ENCODE measurements around the gene C12orf50.

The C12orf50 gene

DNA sequence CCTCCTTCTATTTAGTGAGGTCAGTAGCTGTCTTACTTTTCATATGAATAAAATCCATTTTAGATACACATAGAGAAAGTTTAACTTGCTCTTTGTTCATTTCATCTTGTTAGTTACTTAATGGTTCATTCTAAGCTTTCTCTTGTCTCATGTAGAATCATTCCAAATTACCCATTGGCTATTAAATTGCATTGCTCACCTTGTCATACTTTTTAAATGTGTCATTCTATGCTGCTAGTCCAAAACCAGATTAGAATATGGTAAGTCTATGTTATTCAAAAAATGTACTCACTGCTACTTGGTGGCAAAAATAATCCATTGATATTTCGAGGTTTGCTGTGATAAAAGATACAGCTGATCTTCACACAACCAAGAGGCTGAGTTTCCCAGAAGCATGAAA, 3.0 kb downstream of the C12orf50 start:
- no peak overlapping the region for H3K4me3 ChIP-seq (ENCODE audit: low read depth, low read length)
- TF ChIP-seq, protein P1, sequence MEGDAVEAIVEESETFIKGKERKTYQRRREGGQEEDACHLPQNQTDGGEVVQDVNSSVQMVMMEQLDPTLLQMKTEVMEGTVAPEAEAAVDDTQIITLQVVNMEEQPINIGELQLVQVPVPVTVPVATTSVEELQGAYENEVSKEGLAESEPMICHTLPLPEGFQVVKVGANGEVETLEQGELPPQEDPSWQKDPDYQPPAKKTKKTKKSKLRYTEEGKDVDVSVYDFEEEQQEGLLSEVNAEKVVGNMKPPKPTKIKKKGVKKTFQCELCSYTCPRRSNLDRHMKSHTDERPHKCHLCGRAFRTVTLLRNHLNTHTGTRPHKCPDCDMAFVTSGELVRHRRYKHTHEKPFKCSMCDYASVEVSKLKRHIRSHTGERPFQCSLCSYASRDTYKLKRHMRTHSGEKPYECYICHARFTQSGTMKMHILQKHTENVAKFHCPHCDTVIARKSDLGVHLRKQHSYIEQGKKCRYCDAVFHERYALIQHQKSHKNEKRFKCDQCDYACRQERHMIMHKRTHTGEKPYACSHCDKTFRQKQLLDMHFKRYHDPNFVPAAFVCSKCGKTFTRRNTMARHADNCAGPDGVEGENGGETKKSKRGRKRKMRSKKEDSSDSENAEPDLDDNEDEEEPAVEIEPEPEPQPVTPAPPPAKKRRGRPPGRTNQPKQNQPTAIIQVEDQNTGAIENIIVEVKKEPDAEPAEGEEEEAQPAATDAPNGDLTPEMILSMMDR (IDR thresholded peaks at IDR 0.05; ENCODE audit: insufficient read depth, low read depth, low read length, missing control alignments) = no peak
- DNase-seq (ENCODE audit: low read depth) = no peak

DNA sequence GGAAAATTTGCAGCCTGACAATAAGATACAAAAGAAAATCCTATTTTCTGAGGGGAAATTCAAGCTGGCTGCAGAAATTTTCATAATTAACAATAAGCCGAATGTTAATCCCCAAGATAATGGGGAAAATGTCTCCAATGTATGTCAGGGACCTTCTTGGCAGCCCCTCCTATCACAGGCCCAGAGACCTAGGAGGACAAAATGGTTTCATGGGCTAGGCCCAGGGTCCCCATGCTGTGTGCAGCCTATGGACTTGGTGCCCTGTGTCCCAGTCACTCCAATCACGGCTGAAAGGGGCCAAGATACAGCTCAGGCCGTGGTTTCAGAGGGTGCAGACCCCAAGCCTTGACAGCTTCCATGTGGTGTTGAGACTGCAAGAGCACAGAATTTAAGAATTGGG, 11.2 kb downstream of the C12orf50 start:
- TF ChIP-seq, protein P1 (IDR thresholded peaks at IDR 0.05; ENCODE audit: insufficient read depth, low read depth, low read length, missing control alignments) = no peak
- no peak overlapping the region for H3K4me3 ChIP-seq (ENCODE audit: low read depth, low read length)
- DNase-seq (ENCODE audit: low read depth) = no peak

DNA sequence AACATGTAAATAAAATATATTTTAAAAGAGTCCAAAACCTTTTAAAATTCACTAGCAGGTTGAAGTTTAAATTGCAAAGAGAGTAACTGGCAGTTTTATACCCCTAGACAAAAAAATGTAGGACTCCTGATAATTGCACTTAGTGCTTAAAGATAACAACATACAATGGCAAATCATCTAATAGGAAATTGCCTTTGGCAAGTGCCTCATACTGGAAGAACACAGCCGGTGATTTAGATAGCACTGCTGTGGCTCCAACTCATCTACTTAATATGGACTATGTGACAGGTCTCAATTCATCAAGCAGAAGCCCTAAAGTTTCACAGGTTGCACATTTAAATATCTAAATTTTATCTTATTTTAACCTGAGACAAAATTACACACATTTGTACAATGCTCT, 13.4 kb downstream of the C12orf50 start:
- TF ChIP-seq, protein P1 (IDR thresholded peaks at IDR 0.05; ENCODE audit: insufficient read depth, low read depth, low read length, missing control alignments) = no peak
- H3K4me3 ChIP-seq (ENCODE audit: low read depth, low read length) = no peak overlapping the region

DNA sequence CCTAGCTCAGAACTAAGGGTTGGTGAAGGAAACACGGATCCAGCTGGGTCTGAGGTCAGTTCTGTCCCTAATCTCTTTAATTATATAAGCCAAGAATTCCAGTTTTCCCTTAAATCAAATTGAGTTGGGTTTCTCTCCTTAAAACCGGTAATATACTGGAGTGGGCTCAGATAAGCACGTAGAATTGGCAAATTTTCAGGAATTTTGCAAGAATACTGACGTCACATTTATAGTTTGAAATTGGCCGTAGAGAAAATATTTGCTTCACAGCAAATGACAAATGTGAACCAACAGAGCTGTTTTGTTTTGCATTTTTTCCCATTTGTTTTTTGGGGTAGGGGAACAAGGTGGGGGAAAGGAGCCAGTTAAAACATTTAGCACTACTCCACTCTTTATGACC, 17.4 kb downstream of the C12orf50 start:
- H3K4me3 ChIP-seq (ENCODE audit: low read depth, low read length) = no peak overlapping the region
- DNase-seq (ENCODE audit: low read depth) = no peak
- TF ChIP-seq, protein P1 (IDR thresholded peaks at IDR 0.05; ENCODE audit: insufficient read depth, low read depth, low read length, missing control alignments) = no peak

More for the DNA sequence above, 13.4 kb downstream of the C12orf50 start:
- no peak for DNase-seq (ENCODE audit: low read depth)

DNA sequence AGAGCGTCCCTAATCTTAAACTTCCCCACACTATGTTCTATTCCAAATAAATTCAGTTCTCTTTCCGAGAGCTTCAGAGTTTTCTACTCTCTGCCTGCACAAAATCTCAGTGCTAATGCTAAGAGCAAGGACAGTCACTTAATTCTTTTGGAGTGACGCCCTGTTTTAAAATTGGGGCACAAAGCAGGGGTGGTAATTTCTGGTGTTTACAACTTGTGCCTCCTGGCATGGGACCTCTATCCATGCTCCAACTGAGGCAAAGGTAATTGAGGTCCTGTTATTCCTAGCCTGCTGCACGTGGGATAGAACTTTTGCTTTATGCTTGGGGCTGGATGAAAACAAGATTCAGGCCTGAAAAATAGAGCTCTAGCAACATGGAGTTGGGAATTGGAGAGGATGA, 22.9 kb downstream of the C12orf50 start:
- TF ChIP-seq, protein P1 (IDR thresholded peaks at IDR 0.05; ENCODE audit: insufficient read depth, low read depth, low read length, missing control alignments) = no peak
- no peak overlapping the region for H3K4me3 ChIP-seq (ENCODE audit: low read depth, low read length)
- DNase-seq (ENCODE audit: low read depth) = no peak

DNA sequence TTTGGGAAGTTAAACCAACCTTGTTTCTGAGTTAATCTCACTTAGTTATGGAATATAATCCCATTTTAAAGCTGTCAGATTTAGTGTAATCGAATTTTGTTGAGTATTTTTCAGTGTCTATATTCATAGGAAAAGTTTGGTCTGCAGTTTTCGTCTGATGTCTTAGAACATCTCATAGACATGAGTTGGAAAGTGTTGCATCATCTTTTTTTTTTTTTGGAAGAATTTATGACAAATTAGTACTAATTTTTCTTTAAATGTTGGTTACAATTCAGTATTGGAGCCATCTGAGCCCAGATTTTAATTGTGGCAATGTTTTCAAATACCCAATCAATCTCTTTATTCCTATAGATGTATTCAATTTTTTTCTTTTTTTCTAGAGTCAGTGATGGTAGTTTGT, 27.9 kb downstream of the C12orf50 start:
- no peak overlapping the region for H3K4me3 ChIP-seq (ENCODE audit: low read depth, low read length)
- DNase-seq (ENCODE audit: low read depth) = no peak
- TF ChIP-seq, protein P1 (IDR thresholded peaks at IDR 0.05; ENCODE audit: insufficient read depth, low read depth, low read length, missing control alignments) = no peak

DNA sequence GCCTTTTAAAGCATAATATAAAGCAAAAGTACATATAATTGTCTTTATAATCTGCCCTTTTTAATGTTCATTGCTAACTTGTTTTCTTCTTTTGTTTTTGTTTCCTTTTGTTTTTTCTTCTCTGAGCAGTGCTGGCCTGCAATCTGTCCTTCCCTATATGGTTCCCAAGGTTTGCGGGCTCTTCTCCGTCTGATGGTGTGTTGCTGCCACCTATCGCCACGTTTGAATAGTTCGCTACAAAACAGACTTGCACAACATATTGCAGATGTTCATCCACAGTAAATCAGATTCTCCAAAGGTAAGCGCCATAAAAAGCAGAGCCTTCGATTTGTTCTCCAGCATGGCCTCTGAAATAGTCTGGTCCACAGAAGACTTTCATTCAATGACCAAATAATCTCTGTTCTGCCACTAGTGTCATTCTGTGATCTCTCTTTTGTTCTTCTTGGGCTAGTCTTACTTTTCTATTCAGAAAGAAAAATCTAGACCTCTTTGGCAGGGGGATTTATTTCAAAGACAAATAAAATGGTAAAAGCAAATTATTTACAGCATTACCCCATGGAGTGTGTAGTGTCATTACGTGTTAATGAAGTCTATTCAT, 33.5 kb downstream of the C12orf50 start:
- TF ChIP-seq, protein P1 (IDR thresholded peaks at IDR 0.05; ENCODE audit: insufficient read depth, low read depth, low read length, missing control alignments) = peak; percentile 62
- no peak overlapping the region for H3K4me3 ChIP-seq (ENCODE audit: low read depth, low read length)
- DNase-seq (ENCODE audit: low read depth) = peak; percentile 64

Measured in GM12865 (cell line).